ENCODE measurements around the gene EPHB3. TPM values are rescaled to one million over a fixed set of nuclear protein-coding genes. Genes with fewer than 3 reads are reported as not detected.

The EPHB3 gene
- total RNA-seq, 4 donors from 2014 or later, result 14.7 to 58.1 (median 33.1) TPM

- DNase-seq, result no peak
- no peak for TF ChIP-seq CTCF (IDR thresholded peaks at IDR 0.05)
- TF ChIP-seq POLR2A (IDR thresholded peaks at IDR 0.05), result no peak
- intact Hi-C loops (cut with DNase I), result no loop called here
- Histone ChIP-seq H3K4me3 (no peak overlapping the region), H3K27ac (no peak overlapping the region), H3K36me3 (no peaks in the 10 kb centered on the region), H3K4me1 (peaks cover 0 to 8% (median 0%) of the 10 kb centered on the region in 3 donors), H3K27me3 (no peaks in the 10 kb centered on the region), H3K9me3 (no peaks in the 10 kb centered on the region)
- 93 to 100% methylated on average over 5 to 11 of the region's 19 CpGs for WGBS, 2 donors
Observed at GRCh38 chr3:184631472-184631861, 69.9 kb downstream of the EPHB3 start.

Other genes starting within 250 kb of the EPHB3 start
- gene EIF4G1, start 247.2 kb upstream of the EPHB3 start, total RNA-seq, result 100 to 1,000 TPM; 272 to 462 (median 352) TPM
- gene FAM131A, start 224.2 kb upstream of the EPHB3 start, total RNA-seq, result 10 to 100 TPM in 2 of 4 donors, 1 to 10 TPM in 2; 7.4 to 20.2 (median 10.4) TPM
- gene CLCN2, start 200.2 kb upstream of the EPHB3 start, total RNA-seq, result 1 to 10 TPM; 2.1 to 4.2 (median 3.0) TPM
- gene POLR2H, start 200.1 kb upstream of the EPHB3 start, total RNA-seq, result 10 to 100 TPM; 49.5 to 98.5 (median 64.9) TPM
- gene THPO, start 183.6 kb upstream of the EPHB3 start, total RNA-seq, result under 1 TPM in 1 of 4 donors, not detected in 3; 0.57 TPM
- gene CHRD, start 181.7 kb upstream of the EPHB3 start, total RNA-seq, result 10 to 100 TPM in 1 of 4 donors, 1 to 10 TPM in 1, under 1 TPM in 2; 0.11 to 10.7 (median 2.8) TPM
- 10 to 100 TPM; 18.3 to 28.4 (median 20.6) TPM for gene MAGEF1, start 150.3 kb downstream of the EPHB3 start, total RNA-seq